Sigmoid colon (tissue), 7 donors: ENCODE data around the gene PAM16. TPM values are rescaled to one million over a fixed set of nuclear protein-coding genes. Genes with fewer than 3 reads are reported as not detected.

Experiments used
- DNase-seq: peaks from one replicate; pipeline ENCODE4 v3.0.0-alpha.2; 2019
- H3K27ac ChIP-seq, 4 donors: fragments of 200-600 bp; sonication (generic); one replicate each; pipeline ENCODE4 v1.5.1; 2016 to 2019; ENCODE audit warnings: mild to moderate bottlenecking in 1 of 4
- H3K27me3 ChIP-seq, 3 donors: fragments of 200-600 bp; sonication (generic); one replicate each; pipeline ENCODE4 v1.5.1; 2019; ENCODE audit warnings: mild to moderate bottlenecking in 1 of 3
- H3K36me3 ChIP-seq, 4 donors: fragments of 200-600 bp; sonication (generic); one replicate each; pipeline ENCODE4 v1.5.1; 2016 to 2019
- H3K4me1 ChIP-seq, 4 donors: fragments of 200-600 bp; sonication (generic); one replicate each; pipeline ENCODE4 v1.5.1; 2017 to 2019
- H3K4me3 ChIP-seq, 4 donors: fragments of 200-600 bp; sonication (generic); one replicate each; pipeline ENCODE4 v1.5.1; 2017 to 2019; ENCODE audit warnings: mild to moderate bottlenecking in 2 of 4, moderate library complexity in 1 of 4
- H3K9me3 ChIP-seq, 4 donors: fragments of 200-600 bp in 3 of 4; sonication (generic) in 3 of 4; one replicate each; pipeline versions ENCODE4 v1.5.1 to v1.6.1; 2013 to 2019
- EP300 ChIP-seq, 4 donors: sonication (generic); formaldehyde crosslinking; IDR thresholded peaks; one replicate each; pipeline ENCODE4 v1.6.1; 2017; ENCODE audit warnings: antibody characterized with exemption in 4 of 4
- POLR2A ChIP-seq, 2 donors: fragments of 450-650 bp; IDR thresholded peaks; one replicate each; pipeline ENCODE4 v1.6.1; 2016; ENCODE audit warnings: antibody characterized with exemption in 2 of 2, mild to moderate bottlenecking in 2 of 2, moderate library complexity in 2 of 2
- POLR2AphosphoS5 ChIP-seq, 4 donors: sonication (generic); formaldehyde crosslinking; IDR thresholded peaks; one replicate each; pipeline ENCODE4 v1.6.1; 2017; ENCODE audit warnings: antibody characterized with exemption in 4 of 4
- WGBS, 2 donors: extraction: QIAGEN DNeasy Blood & Tissue Kit; methylation state at CpG; one replicate each; pipeline ENCODE4 v1.1.7; 2013; 5-methylcytosine and 5-hydroxymethylcytosine counted together
- intact Hi-C: fragments of 100-400 bp; cut with DNase I; formaldehyde crosslinking; loops from one replicate; pipeline ENCODE4 v1.15.1; 2023
- polyA plus RNA-seq, 3 donors: library from polyadenylated mRNA; stranded (reverse); fragments of 200-250 nt; gene quantifications; one replicate each; pipeline ENCODE4 v1.2.3, GENCODE V29; 2013
- total RNA-seq, 4 donors: library from RNA; depleted of rRNA; stranded (reverse); fragments of >200 nt; gene quantifications; one replicate each; pipeline ENCODE4 v1.1.0, GENCODE V29; 2016
- TF ChIP-seq, protein P1 (sequence below), 4 experiments: fragments of 450-650 bp in 3 of 4; fragments of 200-600 bp in 1 of 4; IDR thresholded peaks; one replicate each; pipeline ENCODE4 v1.5.1; 2016 to 2019; ENCODE audit warnings: antibody characterized with exemption in 4 of 4, mild to moderate bottlenecking in 3 of 4, moderate library complexity in 2 of 4
- donor health status: healthy with polysubstance abuse.
- donor health status: Bipolar disorder and iron deficiency.
- donor health status: healthy.

Gene PAM16
- total and polyA plus RNA-seq, 7 donors = 36.0 to 57.0 (median 49.0) TPM

DNA sequence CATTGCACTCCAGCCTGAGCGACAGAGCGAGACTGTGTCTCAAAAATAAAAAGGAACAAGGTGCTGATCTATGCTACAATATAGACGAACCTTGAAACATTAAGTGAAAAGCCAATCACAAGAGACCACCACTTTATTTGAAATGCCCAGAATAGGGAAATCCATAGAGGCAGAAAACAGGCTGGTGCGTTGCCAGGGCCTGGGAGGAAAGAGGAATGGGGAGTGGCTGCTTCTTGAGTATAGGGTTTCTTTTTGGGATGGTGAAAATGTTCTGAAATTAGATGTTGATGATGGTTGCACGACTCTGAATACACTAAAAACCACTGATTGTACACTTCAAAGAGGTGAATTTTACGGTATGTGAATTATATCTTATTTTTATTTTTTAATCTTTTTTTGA, 55.5 kb downstream of the PAM16 start:
- Histone ChIP-seq H3K4me3 (no peak overlapping the region), H3K27me3 (no peaks in the 10 kb centered on the region), H3K9me3 (no peaks in the 10 kb centered on the region), H3K36me3 (no peaks in the 10 kb centered on the region), H3K4me1 (peaks cover 0 to 55% (median 45%) of the 10 kb centered on the region in 4 donors), H3K27ac (no peak overlapping the region)
- intact Hi-C loops = no loop called here
- DNase-seq = no peak
- WGBS, 2 donors = 79 to 86% methylated on average over 6 of the region's 6 CpGs
- TF ChIP-seq POLR2AphosphoS5 (IDR thresholded peaks at IDR 0.05) (no peak), EP300 (IDR thresholded peaks at IDR 0.05) (no peak), POLR2A (IDR thresholded peaks at IDR 0.05) (no peak)
- TF ChIP-seq, protein P1, sequence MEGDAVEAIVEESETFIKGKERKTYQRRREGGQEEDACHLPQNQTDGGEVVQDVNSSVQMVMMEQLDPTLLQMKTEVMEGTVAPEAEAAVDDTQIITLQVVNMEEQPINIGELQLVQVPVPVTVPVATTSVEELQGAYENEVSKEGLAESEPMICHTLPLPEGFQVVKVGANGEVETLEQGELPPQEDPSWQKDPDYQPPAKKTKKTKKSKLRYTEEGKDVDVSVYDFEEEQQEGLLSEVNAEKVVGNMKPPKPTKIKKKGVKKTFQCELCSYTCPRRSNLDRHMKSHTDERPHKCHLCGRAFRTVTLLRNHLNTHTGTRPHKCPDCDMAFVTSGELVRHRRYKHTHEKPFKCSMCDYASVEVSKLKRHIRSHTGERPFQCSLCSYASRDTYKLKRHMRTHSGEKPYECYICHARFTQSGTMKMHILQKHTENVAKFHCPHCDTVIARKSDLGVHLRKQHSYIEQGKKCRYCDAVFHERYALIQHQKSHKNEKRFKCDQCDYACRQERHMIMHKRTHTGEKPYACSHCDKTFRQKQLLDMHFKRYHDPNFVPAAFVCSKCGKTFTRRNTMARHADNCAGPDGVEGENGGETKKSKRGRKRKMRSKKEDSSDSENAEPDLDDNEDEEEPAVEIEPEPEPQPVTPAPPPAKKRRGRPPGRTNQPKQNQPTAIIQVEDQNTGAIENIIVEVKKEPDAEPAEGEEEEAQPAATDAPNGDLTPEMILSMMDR (IDR thresholded peaks at IDR 0.05) = no peak

- H3K36me3 ChIP-seq = no peaks in the 10 kb centered on the region
- peak overlapping the region; percentile 77 to 85 (median 83) for H3K27ac ChIP-seq
- peak overlapping the region in 2 of 4 donors; percentile 11 to 16 for H3K4me3 ChIP-seq
- intact Hi-C loops = no loop called here
- TF ChIP-seq EP300 (IDR thresholded peaks at IDR 0.05) (no peak), POLR2A (IDR thresholded peaks at IDR 0.05) (no peak), POLR2AphosphoS5 (IDR thresholded peaks at IDR 0.05) (peak in 2 of 4 donors; percentile 38 to 43)
- WGBS, 2 donors = 27 to 48% methylated on average over 20 of the region's 20 CpGs
- no peaks in the 10 kb centered on the region for H3K9me3 ChIP-seq
- DNase-seq = peak; percentile 84
- peaks cover 0 to 50% (median 35%) of the 10 kb centered on the region in 4 donors for H3K4me1 ChIP-seq
- H3K27me3 ChIP-seq = no peaks in the 10 kb centered on the region
Observed at GRCh38 chr16:4293822-4294457, 57.2 kb downstream of the PAM16 start.

GRCh38 chr16:4293181-4293716, 57.9 kb downstream of the PAM16 start:
- Histone ChIP-seq H3K27me3 (no peaks in the 10 kb centered on the region), H3K9me3 (no peaks in the 10 kb centered on the region), H3K4me3 (no peak overlapping the region), H3K27ac (peak overlapping the region; percentile 77 to 85 (median 83)), H3K36me3 (no peaks in the 10 kb centered on the region), H3K4me1 (peaks cover 0 to 50% (median 38%) of the 10 kb centered on the region in 4 donors)
- WGBS, 2 donors = 73 to 74% methylated on average over 14 of the region's 14 CpGs
- intact Hi-C loops = no loop called here
- DNase-seq = no peak
- TF ChIP-seq EP300 (IDR thresholded peaks at IDR 0.05) (no peak), POLR2AphosphoS5 (IDR thresholded peaks at IDR 0.05) (no peak)

- intact Hi-C loops = no loop called here
- H3K27me3 ChIP-seq = no peaks in the 10 kb centered on the region
- H3K4me1 ChIP-seq = peaks cover 0 to 49% (median 41%) of the 10 kb centered on the region in 4 donors
Observed at GRCh38 chr16:4291699-4292098, 59.4 kb downstream of the PAM16 start.

More at GRCh38 chr16:4291699-4292098, 59.4 kb downstream of the PAM16 start:
- H3K9me3 ChIP-seq = no peaks in the 10 kb centered on the region
- peak overlapping the region; percentile 54 to 85 (median 83) for H3K27ac ChIP-seq
- no peak for DNase-seq
- 92 to 95% methylated on average over 4 of the region's 4 CpGs for WGBS, 2 donors
- H3K4me3 ChIP-seq = no peak overlapping the region
- TF ChIP-seq EP300 (IDR thresholded peaks at IDR 0.05) = no peak
- TF ChIP-seq, protein P1 (IDR thresholded peaks at IDR 0.05) = no peak
- no peak for TF ChIP-seq POLR2AphosphoS5 (IDR thresholded peaks at IDR 0.05)
- no peak for TF ChIP-seq POLR2A (IDR thresholded peaks at IDR 0.05)
- no peaks in the 10 kb centered on the region for H3K36me3 ChIP-seq

Other genes with a start within 250 kb of the PAM16 start
- 10 to 100 TPM; 12.5 to 28.0 (median 13.8) TPM for gene ADCY9, start 234.9 kb downstream of the PAM16 start, total RNA-seq
- 10 to 100 TPM in 1 of 3 donors, 1 to 10 TPM in 2; 1.8 to 11.9 (median 2.8) TPM for gene ADCY9, start 234.9 kb downstream of the PAM16 start, polyA plus RNA-seq
- under 1 TPM; 0.33 to 0.83 (median 0.63) TPM for gene SRL, start 109.2 kb downstream of the PAM16 start, total RNA-seq
- 1 to 10 TPM in 1 of 3 donors, under 1 TPM in 2; 0.46 to 1.2 (median 0.60) TPM for gene SRL, start 109.2 kb downstream of the PAM16 start, polyA plus RNA-seq
- 1 to 10 TPM; 3.2 to 3.9 (median 3.6) TPM for gene TFAP4, start 78.3 kb downstream of the PAM16 start, total RNA-seq
- 10 to 100 TPM in 1 of 3 donors, 1 to 10 TPM in 2; 2.3 to 11.7 (median 4.8) TPM for gene TFAP4, start 78.3 kb downstream of the PAM16 start, polyA plus RNA-seq
- gene GLIS2, start 35.3 kb downstream of the PAM16 start, total RNA-seq = 10 to 100 TPM in 1 of 4 donors, 1 to 10 TPM in 3; 5.4 to 11.9 (median 5.7) TPM
- 1 to 10 TPM in 2 of 3 donors, under 1 TPM in 1; 0.69 to 4.0 (median 1.8) TPM for gene GLIS2, start 35.3 kb downstream of the PAM16 start, polyA plus RNA-seq
- gene VASN, start 20.5 kb upstream of the PAM16 start, total RNA-seq = 10 to 100 TPM in 1 of 4 donors, 1 to 10 TPM in 3; 7.1 to 10.2 (median 8.3) TPM
- 1 to 10 TPM in 2 of 3 donors, under 1 TPM in 1; 0.46 to 4.2 (median 2.4) TPM for gene VASN, start 20.5 kb upstream of the PAM16 start, polyA plus RNA-seq
- gene CORO7, start 65.3 kb upstream of the PAM16 start, total RNA-seq = 10 to 100 TPM; 10.0 to 34.6 (median 19.1) TPM
- gene CORO7, start 65.3 kb upstream of the PAM16 start, polyA plus RNA-seq = 10 to 100 TPM; 10.8 to 43.4 (median 12.5) TPM
- 10 to 100 TPM; 41.3 to 47.4 (median 44.4) TPM for gene DNAJA3, start 74.5 kb upstream of the PAM16 start, total RNA-seq
- 10 to 100 TPM; 28.2 to 53.3 (median 35.6) TPM for gene DNAJA3, start 74.5 kb upstream of the PAM16 start, polyA plus RNA-seq
- gene NMRAL1, start 123.3 kb upstream of the PAM16 start, total RNA-seq = 10 to 100 TPM; 24.8 to 62.3 (median 47.0) TPM
- gene NMRAL1, start 123.3 kb upstream of the PAM16 start, polyA plus RNA-seq = 10 to 100 TPM; 29.4 to 52.7 (median 46.8) TPM
- 10 to 100 TPM; 29.9 to 37.1 (median 32.0) TPM for gene HMOX2, start 125.1 kb upstream of the PAM16 start, total RNA-seq
- gene HMOX2, start 125.1 kb upstream of the PAM16 start, polyA plus RNA-seq = 10 to 100 TPM; 57.7 to 77.2 (median 62.1) TPM
- 10 to 100 TPM; 12.8 to 22.4 (median 18.6) TPM for gene CDIP1, start 187.5 kb upstream of the PAM16 start, total RNA-seq
- 10 to 100 TPM; 10.8 to 16.2 (median 16.1) TPM for gene CDIP1, start 187.5 kb upstream of the PAM16 start, polyA plus RNA-seq
- under 1 TPM in 2 of 4 donors, not detected in 2; under 0.01 to 0.16 TPM for gene C16orf96, start 205.0 kb upstream of the PAM16 start, total RNA-seq
- gene C16orf96, start 205.0 kb upstream of the PAM16 start, polyA plus RNA-seq = under 1 TPM in 1 of 3 donors, not detected in 2; 0.09 TPM